Measurements from ENCODE around the gene ACTL7A.

ACTL7A gene
- long read RNA-seq, result 0 reads

- no peak within 1 kb of the TSS for H3K4me3 ChIP-seq (replicated peaks; ENCODE audit: insufficient read depth, low read length)
- no peaks in the 10 kb centered on the region for H3K27me3 ChIP-seq (ENCODE audit: insufficient read depth, poor library complexity, severe bottlenecking)
- no peak for TF ChIP-seq CTCF (IDR thresholded peaks at IDR 0.05; ENCODE audit: insufficient read depth, low read length)
- no peak for TF ChIP-seq POLR2AphosphoS5 (IDR thresholded peaks at IDR 0.05; ENCODE audit: low read depth)
- TF ChIP-seq SPI1 (IDR thresholded peaks at IDR 0.05; ENCODE audit: borderline replicate concordance, low read depth), result no peak
- no peak for TF ChIP-seq REST (IDR thresholded peaks at IDR 0.05; ENCODE audit: insufficient replicate concordance, low read depth)
- no peak for TF ChIP-seq GABPA (IDR thresholded peaks at IDR 0.05; ENCODE audit: low read depth)
- DNase-seq (ENCODE audit: low read depth in 1 of 2, low spot score in 1 of 2), result no peak
- H3K27ac ChIP-seq (replicated peaks), result no peak within 1 kb of the TSS
These were observed at the start of gene ACTL7A for GRCh38 chr9:108861997-108862396. ACTL7A (plus strand) TSS chr9:108862266; CDS start chr9:108862323, 57 bp downstream.

GRCh38 chr9:108812396-108813025, 49.6 kb upstream of the ACTL7A start:
- H3K4me3 ChIP-seq (replicated peaks; ENCODE audit: insufficient read depth, low read length), result no peak overlapping the region
- DNase-seq (ENCODE audit: low read depth in 1 of 2, low spot score in 1 of 2), result no peak

More at GRCh38 chr9:108812396-108813025, 49.6 kb upstream of the ACTL7A start:
- Histone ChIP-seq H3K27me3 (ENCODE audit: insufficient read depth, poor library complexity, severe bottlenecking) (no peaks in the 10 kb centered on the region), H3K27ac (replicated peaks) (no peak overlapping the region)
- TF ChIP-seq SPI1 (IDR thresholded peaks at IDR 0.05; ENCODE audit: borderline replicate concordance, low read depth) (no peak), POLR2AphosphoS5 (IDR thresholded peaks at IDR 0.05; ENCODE audit: low read depth) (no peak), GABPA (IDR thresholded peaks at IDR 0.05; ENCODE audit: low read depth) (no peak), CTCF (IDR thresholded peaks at IDR 0.05; ENCODE audit: insufficient read depth, low read length) (no peak), REST (IDR thresholded peaks at IDR 0.05; ENCODE audit: insufficient replicate concordance, low read depth) (no peak)
